ENCODE data around the gene HS6ST3.

Gene HS6ST3

DNA sequence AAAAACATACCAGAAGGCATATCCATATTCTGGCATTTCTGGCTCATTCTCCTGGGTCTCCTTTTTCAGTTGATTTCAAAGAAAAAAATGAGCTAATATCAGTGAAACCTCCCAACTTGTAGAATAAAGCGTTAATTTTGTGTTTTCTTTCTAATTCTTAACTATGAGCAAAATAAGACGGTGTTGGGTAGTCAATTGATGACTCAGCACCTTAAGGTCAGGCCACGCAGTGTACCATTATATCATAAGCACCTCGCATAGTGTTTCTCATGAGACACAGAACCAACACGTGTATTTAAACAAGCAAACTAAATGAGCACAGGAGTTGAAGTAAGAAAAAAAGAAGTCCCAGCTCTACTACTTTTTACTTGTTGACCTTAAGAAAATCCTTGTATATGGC is 729.5 kb downstream of the HS6ST3 start:
- no peak for ATAC-seq
- H3K4me3 Mint-ChIP-seq, result no peak overlapping the region
- no peaks in the 10 kb centered on the region for H3K36me3 Mint-ChIP-seq (ENCODE audit: low read depth)
- H3K27me3 Mint-ChIP-seq, result no peaks in the 10 kb centered on the region
- no peak for DNase-seq
- no peak overlapping the region for H3K27ac Mint-ChIP-seq
- peaks cover 7% of the 10 kb centered on the region for H3K9me3 Mint-ChIP-seq
- no peaks in the 10 kb centered on the region for H3K4me1 Mint-ChIP-seq

DNA sequence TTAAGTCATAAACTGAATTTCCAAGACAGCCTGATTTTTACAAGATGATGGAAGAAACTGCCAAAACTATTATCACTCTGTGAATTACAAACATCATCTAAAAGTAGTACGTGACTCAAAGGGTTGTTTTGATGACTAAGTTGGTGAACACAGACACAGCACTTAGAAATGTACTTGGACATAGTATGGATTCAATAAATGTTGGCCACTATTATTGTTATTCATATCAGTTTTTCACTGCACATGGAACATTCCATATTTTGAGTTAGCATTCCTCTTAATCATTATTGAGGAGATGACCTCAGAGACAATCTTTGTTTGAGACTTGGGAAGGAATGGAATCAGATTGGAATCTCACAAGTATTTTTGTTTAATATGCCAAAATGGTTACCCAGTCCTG is 731.5 kb downstream of the HS6ST3 start:
- H3K27me3 Mint-ChIP-seq, result no peaks in the 10 kb centered on the region
- no peaks in the 10 kb centered on the region for H3K36me3 Mint-ChIP-seq (ENCODE audit: low read depth)
- no peaks in the 10 kb centered on the region for H3K9me3 Mint-ChIP-seq
- H3K27ac Mint-ChIP-seq, result no peak overlapping the region
- no peak overlapping the region for H3K4me3 Mint-ChIP-seq
- H3K4me1 Mint-ChIP-seq, result no peaks in the 10 kb centered on the region
- no peak for DNase-seq
- no peak for ATAC-seq

DNA sequence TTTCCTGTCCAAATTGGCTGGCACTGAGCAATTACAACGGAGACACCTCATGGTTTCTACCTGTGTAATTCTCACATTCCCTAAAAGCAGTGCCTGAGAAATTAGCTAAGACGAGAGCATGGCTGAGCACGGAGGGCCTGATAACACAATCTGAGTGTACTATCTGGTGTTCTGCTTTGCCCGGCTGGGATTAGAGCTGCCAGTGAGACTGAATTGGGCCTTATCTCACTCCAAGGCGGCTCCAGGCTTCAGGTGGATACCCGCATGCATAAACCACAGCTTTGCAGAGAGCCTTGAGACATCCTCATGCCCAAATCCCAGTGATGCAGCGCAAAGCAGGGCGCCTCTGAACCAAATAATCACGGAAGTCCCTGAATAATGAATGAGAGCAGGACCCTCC is 732.1 kb downstream of the HS6ST3 start:
- ATAC-seq (no peak), DNase-seq (no peak)
- no peaks in the 10 kb centered on the region for H3K36me3 Mint-ChIP-seq (ENCODE audit: low read depth)
- H3K4me1 Mint-ChIP-seq, result no peaks in the 10 kb centered on the region
- no peak overlapping the region for H3K4me3 Mint-ChIP-seq
- no peaks in the 10 kb centered on the region for H3K27me3 Mint-ChIP-seq
- no peak overlapping the region for H3K27ac Mint-ChIP-seq
- no peaks in the 10 kb centered on the region for H3K9me3 Mint-ChIP-seq

DNA sequence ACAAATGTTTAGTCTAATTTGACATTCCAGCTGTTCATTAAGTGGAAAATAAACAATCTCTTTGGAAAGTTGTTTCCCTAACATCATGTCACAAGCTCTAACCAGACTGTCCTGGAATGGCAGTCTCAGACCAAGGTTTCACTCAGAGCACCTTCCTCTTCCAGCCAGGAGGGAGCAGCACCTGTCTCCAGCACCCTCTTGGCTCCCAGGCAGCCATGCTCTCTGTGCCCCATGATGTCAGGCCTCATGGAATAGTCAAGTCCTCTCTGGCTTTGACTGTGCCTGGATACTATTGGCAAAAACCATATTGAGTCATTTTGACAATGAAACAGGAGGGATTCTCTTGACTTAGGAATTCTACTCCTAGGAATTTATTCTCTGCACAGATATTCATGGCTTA is 733.0 kb downstream of the HS6ST3 start:
- H3K27me3 Mint-ChIP-seq, result no peaks in the 10 kb centered on the region
- no peaks in the 10 kb centered on the region for H3K36me3 Mint-ChIP-seq (ENCODE audit: low read depth)
- ATAC-seq (no peak), DNase-seq (no peak)
- no peak overlapping the region for H3K4me3 Mint-ChIP-seq
- H3K4me1 Mint-ChIP-seq, result no peaks in the 10 kb centered on the region
- H3K9me3 Mint-ChIP-seq, result no peaks in the 10 kb centered on the region
- no peak overlapping the region for H3K27ac Mint-ChIP-seq

DNA sequence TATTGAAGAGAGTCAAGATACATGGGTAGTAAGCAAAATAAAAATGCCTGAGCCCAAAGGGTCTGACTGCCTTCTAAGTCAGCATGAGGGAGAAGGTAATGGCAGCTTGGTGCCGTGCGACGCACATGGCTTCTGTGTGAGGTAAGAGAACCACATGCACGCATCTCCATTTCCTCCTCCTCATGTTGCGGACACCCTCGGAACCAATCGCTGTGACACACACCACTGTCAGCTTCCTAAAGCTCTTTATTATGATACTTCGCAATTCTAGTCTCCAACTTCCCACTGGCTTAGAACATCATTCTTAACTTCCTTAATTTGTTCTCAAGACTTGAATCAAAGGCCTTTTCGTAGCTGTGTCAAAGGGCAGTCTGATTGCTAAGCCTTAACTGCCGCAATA is 734.2 kb downstream of the HS6ST3 start:
- H3K4me1 Mint-ChIP-seq, result no peaks in the 10 kb centered on the region
- no peak for ATAC-seq
- H3K4me3 Mint-ChIP-seq, result no peak overlapping the region
- H3K27ac Mint-ChIP-seq, result no peak overlapping the region
- no peaks in the 10 kb centered on the region for H3K9me3 Mint-ChIP-seq
- H3K27me3 Mint-ChIP-seq, result no peaks in the 10 kb centered on the region
- DNase-seq, result no peak
- no peaks in the 10 kb centered on the region for H3K36me3 Mint-ChIP-seq (ENCODE audit: low read depth)

DNA sequence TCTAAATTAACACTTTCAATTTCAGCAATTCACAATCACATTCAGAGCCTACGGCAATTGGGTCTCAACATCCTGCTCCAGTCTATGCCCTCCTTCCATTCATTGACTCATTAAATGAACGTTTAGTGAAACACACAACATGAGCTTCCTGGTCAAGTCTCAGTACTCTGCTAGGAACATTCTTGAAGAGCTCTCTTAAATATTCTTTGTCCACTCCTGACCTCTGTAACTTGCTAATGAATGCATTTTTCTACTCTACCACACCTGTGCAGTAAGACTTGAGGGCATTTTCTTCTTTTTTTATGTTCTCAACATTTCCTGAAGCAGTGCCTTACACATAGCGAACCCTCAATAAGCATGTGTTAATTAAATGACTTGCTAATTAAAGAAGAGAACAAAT is 735.7 kb downstream of the HS6ST3 start:
- H3K27me3 Mint-ChIP-seq, result no peaks in the 10 kb centered on the region
- no peak overlapping the region for H3K4me3 Mint-ChIP-seq

DNA sequence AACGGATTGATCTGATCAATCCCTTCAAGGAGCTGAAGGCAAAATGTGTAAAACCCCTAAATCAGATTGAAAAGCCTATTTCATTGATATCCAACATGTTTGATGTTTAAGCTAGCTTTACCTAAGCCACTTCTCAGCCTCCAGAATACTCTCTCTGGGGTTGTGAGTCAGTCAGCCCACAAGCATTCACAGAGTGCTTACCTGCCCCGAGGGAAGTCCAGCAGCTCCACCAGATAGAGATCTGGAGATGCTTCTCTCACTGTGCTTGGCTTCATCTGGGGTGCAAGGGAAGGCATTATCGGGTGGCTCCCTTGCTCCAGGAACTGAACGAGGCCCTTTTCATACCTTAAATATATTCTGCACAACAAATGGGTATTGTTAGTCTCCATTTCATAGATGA is 744.7 kb downstream of the HS6ST3 start:
- DNase-seq (no peak), ATAC-seq (no peak)
- Mint-ChIP-seq H3K4me3 (no peak overlapping the region), H3K4me1 (no peaks in the 10 kb centered on the region), H3K27ac (no peak overlapping the region), H3K27me3 (no peaks in the 10 kb centered on the region), H3K9me3 (peaks cover 8% of the 10 kb centered on the region), H3K36me3 (ENCODE audit: low read depth) (no peaks in the 10 kb centered on the region)

More for the DNA sequence above, 735.7 kb downstream of the HS6ST3 start:
- Mint-ChIP-seq H3K27ac (no peak overlapping the region), H3K9me3 (no peaks in the 10 kb centered on the region), H3K4me1 (no peaks in the 10 kb centered on the region), H3K36me3 (ENCODE audit: low read depth) (no peaks in the 10 kb centered on the region)
- no peak for ATAC-seq
- no peak for DNase-seq

DNA sequence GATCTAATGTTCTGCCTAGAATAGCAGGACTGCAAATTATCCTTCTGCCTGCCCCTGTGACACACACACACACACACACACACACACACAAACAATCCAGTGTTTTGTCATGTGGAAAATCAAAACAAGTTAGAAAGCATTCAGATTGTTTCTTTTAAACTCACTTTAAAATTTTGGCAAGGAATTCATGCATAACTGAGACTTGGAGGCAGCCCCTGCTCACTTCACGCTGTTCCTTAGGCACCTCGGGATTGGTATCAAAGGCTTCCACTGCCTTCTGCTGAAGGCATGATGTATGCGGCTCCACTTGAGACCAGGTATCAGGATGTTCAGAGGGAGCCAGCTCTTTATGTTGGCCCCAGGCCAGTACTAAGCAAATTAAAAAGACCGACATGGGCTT is 745.6 kb downstream of the HS6ST3 start:
- ATAC-seq, result no peak

DNA sequence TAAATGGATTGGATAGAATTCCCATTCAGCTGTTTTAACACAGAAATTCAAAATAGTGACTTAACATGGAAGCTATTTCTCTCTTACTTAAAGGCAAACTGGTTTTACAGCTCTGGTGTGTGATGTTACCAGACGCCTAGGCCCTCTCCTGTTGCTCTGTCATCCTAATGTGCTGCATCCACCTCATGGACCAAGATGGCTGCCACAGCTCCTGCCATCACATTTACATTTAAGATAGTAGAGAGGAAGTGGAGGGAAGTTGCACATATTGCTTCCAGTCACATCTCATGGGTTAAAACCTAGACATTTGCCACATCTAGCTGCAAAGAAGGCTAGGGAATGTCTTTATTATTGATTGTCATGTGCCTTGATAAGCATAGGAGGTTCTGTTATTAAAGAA is 746.8 kb downstream of the HS6ST3 start:
- peaks cover 8% of the 10 kb centered on the region for H3K9me3 Mint-ChIP-seq
- DNase-seq, result no peak
- no peaks in the 10 kb centered on the region for H3K27me3 Mint-ChIP-seq
- no peak for ATAC-seq
- H3K4me1 Mint-ChIP-seq, result no peaks in the 10 kb centered on the region
- no peaks in the 10 kb centered on the region for H3K36me3 Mint-ChIP-seq (ENCODE audit: low read depth)
- no peak overlapping the region for H3K27ac Mint-ChIP-seq
- no peak overlapping the region for H3K4me3 Mint-ChIP-seq

More for the DNA sequence above, 745.6 kb downstream of the HS6ST3 start:
- H3K27ac Mint-ChIP-seq, result no peak overlapping the region
- H3K4me3 Mint-ChIP-seq, result no peak overlapping the region
- no peaks in the 10 kb centered on the region for H3K36me3 Mint-ChIP-seq (ENCODE audit: low read depth)
- no peaks in the 10 kb centered on the region for H3K27me3 Mint-ChIP-seq
- peaks cover 8% of the 10 kb centered on the region for H3K9me3 Mint-ChIP-seq
- no peak for DNase-seq
- H3K4me1 Mint-ChIP-seq, result no peaks in the 10 kb centered on the region

DNA sequence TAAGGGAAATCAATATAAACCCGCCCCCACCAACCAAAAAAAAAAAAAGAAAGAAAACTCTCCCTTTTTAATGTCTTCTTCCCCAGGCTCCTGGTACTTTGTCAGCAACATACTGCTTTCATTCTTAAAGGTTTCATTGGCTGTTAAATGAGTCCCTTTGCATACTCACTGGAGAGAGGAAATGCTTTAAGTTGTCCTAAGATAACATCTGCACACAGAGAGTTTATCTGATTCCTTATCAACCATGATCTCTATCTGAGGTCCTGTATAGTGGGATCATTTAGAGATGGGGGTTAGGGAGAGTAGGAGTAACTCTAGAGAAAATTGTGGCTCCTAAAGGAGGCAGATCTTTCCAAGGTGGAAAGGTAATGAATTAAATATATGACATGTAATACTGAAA is 747.9 kb downstream of the HS6ST3 start:
- Mint-ChIP-seq H3K36me3 (ENCODE audit: low read depth) (no peaks in the 10 kb centered on the region), H3K9me3 (peaks cover 8% of the 10 kb centered on the region), H3K4me1 (no peaks in the 10 kb centered on the region), H3K4me3 (no peak overlapping the region), H3K27me3 (no peaks in the 10 kb centered on the region), H3K27ac (no peak overlapping the region)
- ATAC-seq (no peak), DNase-seq (no peak)

DNA sequence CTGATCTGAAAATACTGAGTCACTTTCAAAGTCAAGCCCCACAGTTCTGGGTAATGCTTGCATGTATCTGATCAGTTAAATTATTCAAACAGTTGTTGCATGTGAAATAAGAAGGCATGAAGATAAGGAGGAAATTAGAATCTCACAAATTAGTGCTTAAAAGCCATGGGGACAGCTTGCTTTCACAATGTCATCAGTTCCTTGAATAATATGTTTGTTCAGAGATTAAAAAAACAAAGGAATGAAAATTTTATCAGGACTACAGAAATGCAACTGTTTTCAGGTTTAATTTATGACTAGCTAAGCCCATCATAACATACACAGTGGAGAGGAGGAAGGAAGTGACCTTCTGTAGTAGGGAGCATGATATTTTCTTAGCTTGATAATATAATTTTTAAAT is 754.3 kb downstream of the HS6ST3 start:
- ATAC-seq, result no peak
- Mint-ChIP-seq H3K9me3 (no peaks in the 10 kb centered on the region), H3K4me1 (no peaks in the 10 kb centered on the region), H3K27me3 (no peaks in the 10 kb centered on the region), H3K36me3 (ENCODE audit: low read depth) (no peaks in the 10 kb centered on the region), H3K4me3 (no peak overlapping the region), H3K27ac (no peak overlapping the region)
- no peak for DNase-seq

DNA sequence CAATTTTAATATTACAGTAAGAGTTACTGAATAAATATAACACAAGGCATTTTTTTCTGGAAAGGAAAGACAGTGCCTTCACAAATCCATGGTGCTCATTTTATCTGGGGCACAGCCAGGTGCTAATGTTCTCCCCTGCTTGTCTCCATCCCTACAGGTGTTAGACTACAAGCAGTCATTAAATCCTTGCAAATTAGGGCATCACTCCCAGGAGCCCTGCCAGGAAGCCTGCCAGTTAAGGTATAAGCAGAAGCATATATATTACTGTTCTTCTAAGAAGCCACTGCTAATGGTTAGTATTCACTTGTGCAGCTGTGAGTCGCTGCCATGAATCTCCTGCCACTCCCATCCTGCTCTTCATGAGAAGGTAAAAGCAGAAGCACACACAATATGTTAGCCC is 754.7 kb downstream of the HS6ST3 start:
- no peak for ATAC-seq
- Mint-ChIP-seq H3K27me3 (no peaks in the 10 kb centered on the region), H3K36me3 (ENCODE audit: low read depth) (no peaks in the 10 kb centered on the region), H3K9me3 (no peaks in the 10 kb centered on the region), H3K4me1 (no peaks in the 10 kb centered on the region), H3K27ac (no peak overlapping the region), H3K4me3 (no peak overlapping the region)
- DNase-seq, result no peak

DNA sequence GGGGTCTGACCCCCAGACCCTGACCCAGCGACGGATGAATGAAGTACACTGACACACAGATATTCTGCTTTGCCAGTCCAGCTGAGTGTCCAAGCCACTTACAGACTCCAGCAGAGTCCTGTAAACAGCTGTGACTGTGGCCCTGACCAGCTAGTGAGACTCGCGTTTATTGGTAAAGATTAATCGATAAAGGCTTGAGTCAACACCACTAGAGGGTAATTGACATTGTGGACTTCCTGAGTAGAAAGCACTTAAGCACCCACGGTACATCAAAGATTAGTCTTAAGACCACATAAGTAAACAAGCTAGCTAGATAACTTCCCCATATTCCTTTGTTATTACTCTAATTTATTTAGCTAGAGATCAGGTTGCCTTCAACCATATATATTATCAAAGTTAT is 758.4 kb downstream of the HS6ST3 start:
- Mint-ChIP-seq H3K27me3 (no peaks in the 10 kb centered on the region), H3K36me3 (ENCODE audit: low read depth) (no peaks in the 10 kb centered on the region), H3K4me3 (no peak overlapping the region), H3K4me1 (no peaks in the 10 kb centered on the region), H3K9me3 (no peaks in the 10 kb centered on the region), H3K27ac (no peak overlapping the region)
- DNase-seq (no peak), ATAC-seq (no peak)

DNA sequence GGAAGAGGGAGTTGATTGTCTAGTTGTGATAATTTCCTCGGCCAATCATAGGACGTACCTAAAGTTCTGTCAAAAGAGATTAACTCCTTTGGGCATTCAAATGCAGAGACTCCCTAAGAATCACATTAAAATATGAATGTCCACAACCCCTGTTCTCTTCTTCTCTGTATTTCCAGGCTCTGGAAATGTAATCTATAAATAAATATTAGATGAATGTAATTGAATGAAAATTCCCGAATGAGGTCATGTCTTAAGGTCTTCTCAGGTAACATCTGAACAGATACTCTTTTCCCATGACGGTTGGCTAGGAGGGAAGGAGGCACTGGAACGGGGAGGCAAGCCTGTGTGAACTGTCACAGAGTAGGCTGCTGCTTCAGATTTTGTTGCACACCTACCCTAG is 759.2 kb downstream of the HS6ST3 start:
- Mint-ChIP-seq H3K9me3 (no peaks in the 10 kb centered on the region), H3K4me3 (no peak overlapping the region), H3K27me3 (no peaks in the 10 kb centered on the region), H3K27ac (no peak overlapping the region), H3K4me1 (no peaks in the 10 kb centered on the region), H3K36me3 (ENCODE audit: low read depth) (no peaks in the 10 kb centered on the region)
- DNase-seq (no peak), ATAC-seq (no peak)

DNA sequence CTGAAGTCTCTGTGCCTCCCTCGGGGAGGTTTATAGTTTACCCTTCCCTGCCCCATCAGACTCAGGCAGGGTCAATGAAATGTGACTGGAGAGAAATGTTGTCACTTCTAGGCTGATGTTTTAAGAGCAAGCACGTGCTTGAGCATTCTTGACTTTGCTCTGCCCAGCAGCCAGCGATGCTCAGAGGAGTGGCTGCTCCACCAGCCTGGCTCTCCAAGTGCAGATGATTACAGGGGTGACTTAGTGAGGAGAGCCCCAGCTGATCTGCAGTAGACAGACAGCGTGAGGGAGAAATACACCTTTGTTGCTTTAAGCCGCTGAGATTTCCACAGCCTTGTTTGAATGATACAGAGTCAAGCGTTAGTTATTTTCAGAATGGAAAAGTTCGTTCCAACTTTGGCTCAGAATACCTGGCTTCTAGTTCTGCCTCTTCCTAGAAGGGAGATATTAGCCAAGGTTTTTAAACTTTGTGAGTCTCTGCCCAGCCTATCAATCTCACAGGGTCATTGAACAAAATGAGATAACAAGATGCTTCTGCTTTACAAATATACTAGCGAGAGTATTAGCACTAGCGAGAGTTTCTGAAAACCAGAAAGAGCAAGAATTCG is 760.7 kb downstream of the HS6ST3 start:
- Mint-ChIP-seq H3K4me1 (no peaks in the 10 kb centered on the region), H3K27me3 (no peaks in the 10 kb centered on the region), H3K9me3 (no peaks in the 10 kb centered on the region), H3K27ac (no peak overlapping the region), H3K36me3 (ENCODE audit: low read depth) (no peaks in the 10 kb centered on the region), H3K4me3 (no peak overlapping the region)
- ATAC-seq (no peak), DNase-seq (no peak)

DNA sequence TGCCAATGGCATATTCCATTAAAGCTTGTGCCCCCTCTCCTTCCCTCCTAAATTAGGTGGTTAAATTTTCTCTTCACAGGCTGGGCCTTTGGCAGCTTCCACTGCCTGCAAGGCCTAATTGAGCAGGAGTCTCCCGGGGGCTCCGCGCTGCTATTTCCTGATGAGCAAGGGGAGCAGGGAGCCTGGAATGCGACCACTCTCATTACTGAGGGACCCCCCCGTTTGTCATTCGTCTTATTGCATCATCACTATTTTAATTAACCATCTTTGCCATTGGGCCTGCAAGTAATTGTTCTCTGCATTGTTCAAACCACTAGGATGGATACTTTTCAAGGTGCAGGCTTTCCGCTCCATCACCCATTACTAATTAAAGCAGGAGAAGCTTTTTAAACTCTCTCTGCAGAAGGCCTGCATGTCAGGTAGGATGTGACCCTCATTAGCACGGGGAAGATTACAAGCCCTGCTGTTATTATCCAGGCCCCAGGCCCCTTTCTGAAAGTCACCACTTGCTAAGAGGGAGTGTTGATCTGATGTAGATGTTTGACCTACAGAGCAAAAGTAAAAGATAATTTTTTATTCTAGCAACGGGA is 762.0 kb downstream of the HS6ST3 start:
- DNase-seq (no peak), ATAC-seq (no peak)
- Mint-ChIP-seq H3K4me1 (no peaks in the 10 kb centered on the region), H3K36me3 (ENCODE audit: low read depth) (no peaks in the 10 kb centered on the region), H3K27me3 (no peaks in the 10 kb centered on the region), H3K27ac (no peak overlapping the region), H3K9me3 (no peaks in the 10 kb centered on the region), H3K4me3 (no peak overlapping the region)

All from activated naive CD8-positive, alpha-beta T cell treated with anti-CD3 and anti-CD28 coated beads, Interleukin-2, amount 50 U/mL, for 24 hours (primary cell).